22Rv1 (cell line): ENCODE measurements around the gene DEGS2.

Experiments
- ZFX ChIP-seq: fragments of 450-650 bp; IDR thresholded peaks from 2 replicates; pipeline ENCODE4 v1.6.1; 2017; ENCODE audit warnings: antibody characterized with exemption, borderline replicate concordance
- TF ChIP-seq, protein P1 (sequence below): fragments of 450-650 bp; IDR thresholded peaks from 2 replicates; pipeline ENCODE4 v1.5.1; 2017; ENCODE audit warnings: mild to moderate bottlenecking

DNA sequence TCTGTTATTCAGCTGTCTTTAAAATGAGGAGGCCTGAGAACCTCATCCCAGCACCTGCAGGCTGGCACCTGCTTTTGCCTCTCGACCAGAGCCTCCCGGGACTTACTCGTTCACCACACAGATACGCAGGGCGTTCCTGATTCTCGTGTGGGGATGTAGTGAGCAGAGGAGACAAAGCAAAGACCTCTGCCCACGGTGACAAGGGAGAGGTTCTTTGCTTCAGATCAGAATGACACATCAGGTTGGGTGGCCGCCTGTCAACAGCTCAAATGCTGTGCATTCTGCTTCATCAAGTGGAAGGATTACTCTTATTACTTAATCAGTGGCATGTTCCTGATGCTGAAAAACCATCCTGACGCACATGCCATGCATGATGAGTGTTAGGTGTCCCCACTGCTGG is 24.4 kb downstream of the DEGS2 start:
- TF ChIP-seq, protein P1, sequence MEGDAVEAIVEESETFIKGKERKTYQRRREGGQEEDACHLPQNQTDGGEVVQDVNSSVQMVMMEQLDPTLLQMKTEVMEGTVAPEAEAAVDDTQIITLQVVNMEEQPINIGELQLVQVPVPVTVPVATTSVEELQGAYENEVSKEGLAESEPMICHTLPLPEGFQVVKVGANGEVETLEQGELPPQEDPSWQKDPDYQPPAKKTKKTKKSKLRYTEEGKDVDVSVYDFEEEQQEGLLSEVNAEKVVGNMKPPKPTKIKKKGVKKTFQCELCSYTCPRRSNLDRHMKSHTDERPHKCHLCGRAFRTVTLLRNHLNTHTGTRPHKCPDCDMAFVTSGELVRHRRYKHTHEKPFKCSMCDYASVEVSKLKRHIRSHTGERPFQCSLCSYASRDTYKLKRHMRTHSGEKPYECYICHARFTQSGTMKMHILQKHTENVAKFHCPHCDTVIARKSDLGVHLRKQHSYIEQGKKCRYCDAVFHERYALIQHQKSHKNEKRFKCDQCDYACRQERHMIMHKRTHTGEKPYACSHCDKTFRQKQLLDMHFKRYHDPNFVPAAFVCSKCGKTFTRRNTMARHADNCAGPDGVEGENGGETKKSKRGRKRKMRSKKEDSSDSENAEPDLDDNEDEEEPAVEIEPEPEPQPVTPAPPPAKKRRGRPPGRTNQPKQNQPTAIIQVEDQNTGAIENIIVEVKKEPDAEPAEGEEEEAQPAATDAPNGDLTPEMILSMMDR: no peak
- TF ChIP-seq ZFX: no peak
